Bronchial epithelial cell (primary cell): ENCODE results near the gene TIMM50. TPM values are rescaled to one million over a fixed set of nuclear protein-coding genes. Genes with fewer than 3 reads are reported as not detected.

ENCODE experiments used
- DNase-seq: peaks from one replicate; pipeline ENCODE4 v3.0.0-alpha.2; 2010; ENCODE audit warnings: low read depth
- FAIRE-seq: peaks from 2 replicates; lab custom pipeline; 2011; peaks lifted over from hg19 to GRCh38; lab: Jason Lieb, UNC
- H3K27me3 ChIP-seq: 2 replicates; pipeline ENCODE4 v1.5.1; 2011; ENCODE audit warnings: low read length; ENCODE audit not compliant: control insufficient read depth, insufficient read depth
- H3K36me3 ChIP-seq: 2 replicates; pipeline ENCODE4 v1.5.1; 2011; ENCODE audit warnings: low read length; ENCODE audit not compliant: control insufficient read depth, insufficient read depth
- H3K4me3 ChIP-seq: 2 replicates; pipeline ENCODE4 v1.5.1; 2011; ENCODE audit warnings: mild to moderate bottlenecking, low read depth, low read length, control low read depth
- total RNA-seq: library from RNA; depleted of rRNA; stranded (reverse); fragments of >200 nt; gene quantifications from 2 replicates; pipeline ENCODE4 v1.2.1, GENCODE V29; 2014
- TF ChIP-seq, protein P1 (sequence below): IDR thresholded peaks from 2 replicates; pipeline ENCODE4 v1.5.1; 2011; ENCODE audit warnings: mild to moderate bottlenecking, moderate library complexity, low read length, control low read depth, inconsistent platforms; ENCODE audit not compliant: insufficient read depth, severe bottlenecking

TIMM50 gene
- total RNA-seq, 1 donor from 2014 or later: 84.2 TPM

- peaks cover 5% of the 10 kb centered on the region for H3K27me3 ChIP-seq
- no peak overlapping the region for H3K4me3 ChIP-seq
- FAIRE-seq (no peak), DNase-seq (no peak)
- TF ChIP-seq, protein P1, sequence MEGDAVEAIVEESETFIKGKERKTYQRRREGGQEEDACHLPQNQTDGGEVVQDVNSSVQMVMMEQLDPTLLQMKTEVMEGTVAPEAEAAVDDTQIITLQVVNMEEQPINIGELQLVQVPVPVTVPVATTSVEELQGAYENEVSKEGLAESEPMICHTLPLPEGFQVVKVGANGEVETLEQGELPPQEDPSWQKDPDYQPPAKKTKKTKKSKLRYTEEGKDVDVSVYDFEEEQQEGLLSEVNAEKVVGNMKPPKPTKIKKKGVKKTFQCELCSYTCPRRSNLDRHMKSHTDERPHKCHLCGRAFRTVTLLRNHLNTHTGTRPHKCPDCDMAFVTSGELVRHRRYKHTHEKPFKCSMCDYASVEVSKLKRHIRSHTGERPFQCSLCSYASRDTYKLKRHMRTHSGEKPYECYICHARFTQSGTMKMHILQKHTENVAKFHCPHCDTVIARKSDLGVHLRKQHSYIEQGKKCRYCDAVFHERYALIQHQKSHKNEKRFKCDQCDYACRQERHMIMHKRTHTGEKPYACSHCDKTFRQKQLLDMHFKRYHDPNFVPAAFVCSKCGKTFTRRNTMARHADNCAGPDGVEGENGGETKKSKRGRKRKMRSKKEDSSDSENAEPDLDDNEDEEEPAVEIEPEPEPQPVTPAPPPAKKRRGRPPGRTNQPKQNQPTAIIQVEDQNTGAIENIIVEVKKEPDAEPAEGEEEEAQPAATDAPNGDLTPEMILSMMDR: no peak
- H3K36me3 ChIP-seq: no peaks in the 10 kb centered on the region
Measured at GRCh38 chr19:39500543-39500942, 19.9 kb downstream of the TIMM50 start.

DNA sequence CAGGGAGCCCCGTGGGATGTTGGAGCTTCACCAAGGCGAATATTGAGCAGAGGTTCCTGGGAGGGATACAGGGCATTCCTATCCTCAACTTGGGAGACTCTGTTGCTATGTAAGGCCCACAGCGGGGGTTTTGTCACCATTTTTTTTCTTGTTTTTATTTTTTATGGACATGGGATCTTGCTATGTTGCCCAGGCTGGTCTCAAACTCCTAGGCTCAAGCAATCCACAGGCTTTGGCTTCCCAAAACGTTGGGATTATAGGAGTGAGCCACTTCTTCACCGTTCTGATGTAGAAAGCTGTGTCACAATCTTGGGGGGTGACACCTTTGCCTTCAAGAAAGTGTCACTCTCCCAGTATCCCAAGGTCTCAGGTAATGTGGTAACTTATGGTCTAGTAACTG is 20.7 kb downstream of the TIMM50 start:
- TF ChIP-seq, protein P1: no peak
- Histone ChIP-seq H3K36me3 (no peaks in the 10 kb centered on the region), H3K4me3 (no peak overlapping the region), H3K27me3 (peaks cover 5% of the 10 kb centered on the region)
- DNase-seq (no peak), FAIRE-seq (no peak)

- peaks cover 5% of the 10 kb centered on the region for H3K27me3 ChIP-seq
- H3K36me3 ChIP-seq: no peaks in the 10 kb centered on the region
- DNase-seq (peak; percentile 29), FAIRE-seq (no peak)
- TF ChIP-seq, protein P1: peak; percentile 79
- no peak overlapping the region for H3K4me3 ChIP-seq
Measured at GRCh38 chr19:39502640-39503417, 22.2 kb downstream of the TIMM50 start.

DNA sequence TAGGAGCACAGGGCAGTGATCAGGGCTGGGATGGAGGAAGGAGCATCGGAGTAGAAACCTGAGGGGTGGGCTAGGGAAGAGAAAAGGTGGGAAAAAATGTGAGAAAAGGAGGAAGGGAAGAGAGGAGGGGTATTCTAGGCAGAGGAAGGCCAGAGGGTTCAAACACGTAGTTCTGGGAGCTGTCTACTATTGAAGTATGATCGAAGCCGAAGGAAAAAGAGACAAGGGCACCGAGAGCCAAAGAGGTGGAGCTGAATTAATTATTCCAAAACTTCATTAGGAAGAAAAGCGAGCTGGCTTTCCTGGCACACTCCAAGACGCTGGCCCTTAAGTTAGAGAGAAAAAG is 25.9 kb downstream of the TIMM50 start:
- no peaks in the 10 kb centered on the region for H3K36me3 ChIP-seq
- FAIRE-seq (no peak), DNase-seq (no peak)
- no peaks in the 10 kb centered on the region for H3K27me3 ChIP-seq
- H3K4me3 ChIP-seq: no peak overlapping the region
- TF ChIP-seq, protein P1: no peak

DNA sequence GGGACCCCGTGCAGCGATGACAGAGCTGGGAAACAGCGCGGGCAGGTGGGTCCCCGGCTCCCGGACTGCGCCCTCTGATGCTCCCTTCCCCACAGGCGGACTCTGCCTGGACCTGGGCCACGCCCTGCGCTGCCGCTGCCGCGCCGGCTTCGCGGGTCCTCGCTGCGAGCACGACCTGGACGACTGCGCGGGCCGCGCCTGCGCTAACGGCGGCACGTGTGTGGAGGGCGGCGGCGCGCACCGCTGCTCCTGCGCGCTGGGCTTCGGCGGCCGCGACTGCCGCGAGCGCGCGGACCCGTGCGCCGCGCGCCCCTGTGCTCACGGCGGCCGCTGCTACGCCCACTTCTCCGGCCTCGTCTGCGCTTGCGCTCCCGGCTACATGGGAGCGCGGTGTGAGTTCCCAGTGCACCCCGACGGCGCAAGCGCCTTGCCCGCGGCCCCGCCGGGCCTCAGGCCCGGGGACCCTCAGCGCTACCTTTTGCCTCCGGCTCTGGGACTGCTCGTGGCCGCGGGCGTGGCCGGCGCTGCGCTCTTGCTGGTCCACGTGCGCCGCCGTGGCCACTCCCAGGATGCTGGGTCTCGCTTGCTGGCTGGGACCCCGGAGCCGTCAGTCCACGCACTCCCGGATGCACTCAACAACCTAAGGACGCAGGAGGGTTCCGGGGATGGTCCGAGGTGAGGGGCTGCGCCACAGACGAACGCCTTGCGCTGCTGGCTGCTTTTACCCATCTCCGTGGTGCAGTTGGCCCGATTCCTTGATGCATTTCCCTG is 26.5 kb downstream of the TIMM50 start:
- DNase-seq (peak; percentile 44), FAIRE-seq (no peak)
- H3K36me3 ChIP-seq: no peaks in the 10 kb centered on the region
- H3K4me3 ChIP-seq: peak overlapping the region; percentile 40
- TF ChIP-seq, protein P1: no peak
- no peaks in the 10 kb centered on the region for H3K27me3 ChIP-seq
